ENCODE measurements around the gene FBXL16.
"Not testable (repeated sequence)": the region's sequence is repeated elsewhere in the genome, so short reads cannot be mapped to it uniquely, and the experiment has no call there.

The FBXL16 gene

GRCh38 chr16:705431-706188 is at the start of gene FBXL16:
FBXL16 (minus strand) TSS chr16:705801; CDS start chr16:697405, 8,396 bp downstream.
- no peak for DNase-seq (ENCODE audit: low read depth in 3 of 3)

- no peak for DNase-seq (ENCODE audit: low read depth in 3 of 3)
Observed at GRCh38 chr16:754656-755055, 49.1 kb upstream of the FBXL16 start.

- not testable (repeated sequence) for DNase-seq (ENCODE audit: low read depth in 3 of 3)
Observed at GRCh38 chr16:754121-754607, 48.6 kb upstream of the FBXL16 start.

GRCh38 chr16:752007-752312 is 46.4 kb upstream of the FBXL16 start:
- no peak for DNase-seq (ENCODE audit: low read depth in 3 of 3)

GRCh38 chr16:751152-752006 is 45.8 kb upstream of the FBXL16 start:
- DNase-seq (ENCODE audit: low read depth in 3 of 3), result no peak

GRCh38 chr16:750485-750884 is 44.9 kb upstream of the FBXL16 start:
- DNase-seq (ENCODE audit: low read depth in 3 of 3), result no peak

GRCh38 chr16:749010-749409 is 43.4 kb upstream of the FBXL16 start:
- no peak for DNase-seq (ENCODE audit: low read depth in 3 of 3)

GRCh38 chr16:747978-748746 is 42.6 kb upstream of the FBXL16 start:
- DNase-seq (ENCODE audit: low read depth in 3 of 3), result no peak

- no peak for DNase-seq (ENCODE audit: low read depth in 3 of 3)
Observed at GRCh38 chr16:746637-747036, 41.0 kb upstream of the FBXL16 start.

- no peak for DNase-seq (ENCODE audit: low read depth in 3 of 3)
Observed at GRCh38 chr16:745739-746138, 40.1 kb upstream of the FBXL16 start.

GRCh38 chr16:743794-744500 is 38.3 kb upstream of the FBXL16 start:
- DNase-seq (ENCODE audit: low read depth in 3 of 3), result no peak

GRCh38 chr16:742894-743293 is 37.3 kb upstream of the FBXL16 start:
- DNase-seq (ENCODE audit: low read depth in 3 of 3), result not testable (repeated sequence)

- no peak for DNase-seq (ENCODE audit: low read depth in 3 of 3)
Observed at GRCh38 chr16:741986-742629, 36.5 kb upstream of the FBXL16 start.

- DNase-seq (ENCODE audit: low read depth in 3 of 3), result peak; percentile 86 to 90 (median 88)
Observed at GRCh38 chr16:740764-741505, 35.3 kb upstream of the FBXL16 start, which contains the start of gene CIAO3. CIAO3 (minus strand) TSS chr16:740997; CDS start chr16:740985, 12 bp downstream.

GRCh38 chr16:740459-740763 is 34.8 kb upstream of the FBXL16 start:
- DNase-seq (ENCODE audit: low read depth in 3 of 3), result no peak

GRCh38 chr16:739560-740458 is 34.2 kb upstream of the FBXL16 start:
- DNase-seq (ENCODE audit: low read depth in 3 of 3), result no peak

GRCh38 chr16:736936-737481 is 31.4 kb upstream of the FBXL16 start:
- DNase-seq (ENCODE audit: low read depth in 3 of 3), result no peak

GRCh38 chr16:735982-736453 is 30.4 kb upstream of the FBXL16 start:
- peak; percentile 43 to 74 (median 65) for DNase-seq (ENCODE audit: low read depth in 3 of 3)
